Liver (tissue), 9 donors: ENCODE results near the gene KRTAP9-9. TPM values are rescaled to one million over a fixed set of nuclear protein-coding genes. Genes with fewer than 3 reads are reported as not detected.

Source experiments
- DNase-seq: peaks from one replicate; pipeline ENCODE4 v3.0.0-alpha.2; 2017; ENCODE audit warnings: low spot score
- H3K27ac ChIP-seq, 2 donors: one replicate each; pipeline ENCODE4 v1.7.0; 2013; ENCODE audit warnings: inconsistent platforms in 2 of 2, low read length in 2 of 2, control low read depth in 1 of 2, low read depth in 1 of 2, mild to moderate bottlenecking in 1 of 2
- H3K27me3 ChIP-seq, 4 donors: one replicate each; pipeline versions ENCODE4 v1.6.1 to v1.7.0; 2013; ENCODE audit warnings: low read length in 3 of 4, inconsistent platforms in 1 of 4, mild to moderate bottlenecking in 1 of 4, moderate library complexity in 1 of 4; ENCODE audit not compliant: control insufficient read depth in 4 of 4, insufficient read depth in 4 of 4
- H3K36me3 ChIP-seq, 4 donors: one replicate each; pipeline versions ENCODE4 v1.6.1 to v1.7.0; 2013; ENCODE audit warnings: low read length in 3 of 4, mild to moderate bottlenecking in 3 of 4, low read depth in 1 of 4, moderate library complexity in 1 of 4; ENCODE audit not compliant: control insufficient read depth in 4 of 4, insufficient read depth in 3 of 4
- H3K4me1 ChIP-seq, 4 donors: one replicate each; pipeline versions ENCODE4 v1.6.1 to v1.7.0; 2013; ENCODE audit warnings: low read length in 3 of 4, mild to moderate bottlenecking in 3 of 4, moderate library complexity in 1 of 4; ENCODE audit not compliant: control insufficient read depth in 4 of 4, insufficient read depth in 4 of 4
- H3K4me3 ChIP-seq, 3 donors: one replicate each; pipeline versions ENCODE4 v1.6.1 to v1.7.0; 2013; ENCODE audit warnings: low read length in 3 of 3, control low read depth in 1 of 3, low read depth in 1 of 3, mild to moderate bottlenecking in 1 of 3
- H3K9ac ChIP-seq, 2 donors: one replicate each; pipeline ENCODE4 v1.7.0; 2013; ENCODE audit warnings: low read length in 2 of 2, mild to moderate bottlenecking in 2 of 2, moderate library complexity in 2 of 2, control low read depth in 1 of 2, low read depth in 1 of 2
- H3K9me3 ChIP-seq, 4 donors: one replicate each; pipeline versions ENCODE4 v1.6.1 to v1.7.0; 2013; ENCODE audit warnings: low read length in 3 of 4; ENCODE audit not compliant: control insufficient read depth in 4 of 4
- ATF3 ChIP-seq: IDR thresholded peaks from 2 replicates; pipeline ENCODE4 v1.6.1; 2016; ENCODE audit warnings: antibody characterized with exemption
- CTCF ChIP-seq: fragments of 150-350 bp; IDR thresholded peaks from 2 replicates; pipeline ENCODE4 v1.5.1; 2017; ENCODE audit warnings: improper control_type of control experiment, low read depth, low read length; ENCODE audit not compliant: missing input control
- EGR1 ChIP-seq, 2 donors: IDR thresholded peaks; 2 replicates each; pipeline ENCODE4 v1.6.1; 2016 to 2018; ENCODE audit warnings: antibody characterized with exemption in 2 of 2, low read depth in 2 of 2
- FOXA1 ChIP-seq: IDR thresholded peaks from 2 replicates; pipeline ENCODE4 v1.6.1; 2016; ENCODE audit warnings: antibody characterized with exemption
- FOXA2 ChIP-seq: IDR thresholded peaks from 2 replicates; pipeline ENCODE4 v1.6.1; 2016; ENCODE audit warnings: antibody characterized with exemption
- GABPA ChIP-seq, 2 donors: IDR thresholded peaks in 1 of 2; conservative IDR thresholded peaks in 1 of 2; 2 replicates each; pipeline ENCODE4 v1.6.1; 2016; ENCODE audit warnings: antibody characterized with exemption in 2 of 2, mild to moderate bottlenecking in 1 of 2, moderate library complexity in 1 of 2
- HNF4A ChIP-seq, 2 donors: conservative IDR thresholded peaks; 2 replicates each; pipeline ENCODE4 v1.6.1; 2016; ENCODE audit warnings: antibody characterized with exemption in 2 of 2, mild to moderate bottlenecking in 2 of 2
- JUND ChIP-seq, 2 donors: IDR thresholded peaks; 2 replicates each; pipeline ENCODE4 v1.6.1; 2016; ENCODE audit warnings: antibody characterized with exemption in 2 of 2
- MAX ChIP-seq: IDR thresholded peaks from 2 replicates; pipeline ENCODE4 v1.6.1; 2016; ENCODE audit warnings: antibody characterized with exemption
- NR2F2 ChIP-seq: IDR thresholded peaks from 2 replicates; pipeline ENCODE4 v1.6.1; 2016; ENCODE audit warnings: antibody characterized with exemption
- REST ChIP-seq: IDR thresholded peaks from 2 replicates; pipeline ENCODE4 v1.6.1; 2016; ENCODE audit warnings: antibody characterized with exemption, mild to moderate bottlenecking
- RXRA ChIP-seq, 2 donors: IDR thresholded peaks; 2 replicates each; pipeline ENCODE4 v1.6.1; 2017 to 2018; ENCODE audit warnings: antibody characterized with exemption in 2 of 2, mild to moderate bottlenecking in 1 of 2
- SP1 ChIP-seq: IDR thresholded peaks from 2 replicates; pipeline ENCODE4 v1.6.1; 2018; ENCODE audit warnings: antibody characterized with exemption, mild to moderate bottlenecking
- TAF1 ChIP-seq: conservative IDR thresholded peaks from 2 replicates; pipeline ENCODE4 v1.6.1; 2016; ENCODE audit warnings: antibody characterized with exemption, mild to moderate bottlenecking
- YY1 ChIP-seq: IDR thresholded peaks from 2 replicates; pipeline ENCODE4 v1.6.1; 2016; ENCODE audit warnings: antibody characterized with exemption, mild to moderate bottlenecking
- ZBTB33 ChIP-seq: IDR thresholded peaks from 2 replicates; pipeline ENCODE4 v1.6.1; 2016; ENCODE audit warnings: antibody characterized with exemption
- WGBS: extraction: QIAGEN DNeasy Blood & Tissue Kit; methylation state at CpG from one replicate; pipeline ENCODE4 v1.1.7; 2013; 5-methylcytosine and 5-hydroxymethylcytosine counted together
- polyA plus RNA-seq, 2 donors: library from polyadenylated mRNA; stranded (reverse) in 1 of 2; unstranded in 1 of 2; fragments of 200-250 nt in 1 of 2; fragments of >200 nt in 1 of 2; fragmentation: Nextera tagmentation in 1 of 2; extraction: Ambion mirVana in 1 of 2; gene quantifications; one replicate each; pipeline versions ENCODE4 v1.2.1 to v1.2.3, GENCODE V29; 2013 to 2015
- total RNA-seq, 2 donors: library from RNA; depleted of rRNA; stranded (reverse); fragments of >200 nt; gene quantifications; one replicate each; pipeline ENCODE4 v1.2.3, GENCODE V29; 2014
- donor health status: healthy.
- donor health status: healthy.
- donor health status: healthy.
- donor health status: healthy.
- donor health status: healthy.

KRTAP9-9 gene
- total and polyA plus RNA-seq, 4 donors: not detected

GRCh38 chr17:41296846-41297245 is 41.7 kb downstream of the KRTAP9-9 start:
- WGBS: 80% methylated on average over 1 of the region's 1 CpG
- H3K9ac ChIP-seq: no peak overlapping the region
- no peaks in the 10 kb centered on the region for H3K27me3 ChIP-seq
- H3K27ac ChIP-seq: no peak overlapping the region
- TF ChIP-seq JUND (IDR thresholded peaks at IDR 0.05) (no peak), NR2F2 (no peak), HNF4A (conservative IDR thresholded peaks at IDR 0.05) (no peak), SP1 (no peak), TAF1 (no peak), GABPA (IDR thresholded peaks at IDR 0.05 in 1 of 2, conservative IDR thresholded peaks at IDR 0.05 in 1 of 2) (no peak), CTCF (no peak), RXRA (IDR thresholded peaks at IDR 0.05) (no peak), ZBTB33 (no peak)
- H3K9me3 ChIP-seq: no peaks in the 10 kb centered on the region
- H3K36me3 ChIP-seq: no peaks in the 10 kb centered on the region
- DNase-seq: no peak
- H3K4me1 ChIP-seq: no peaks in the 10 kb centered on the region
- no peak overlapping the region for H3K4me3 ChIP-seq

GRCh38 chr17:41298458-41299135 is 43.4 kb downstream of the KRTAP9-9 start:
- no peaks in the 10 kb centered on the region for H3K9me3 ChIP-seq
- no peak overlapping the region for H3K4me3 ChIP-seq
- no peak for TF ChIP-seq SP1
- TF ChIP-seq FOXA2: no peak
- no peak for TF ChIP-seq YY1
- TF ChIP-seq RXRA (IDR thresholded peaks at IDR 0.05): no peak
- TF ChIP-seq CTCF: no peak
- TF ChIP-seq MAX: no peak
- no peak for TF ChIP-seq ATF3
- TF ChIP-seq TAF1: no peak
- no peak for TF ChIP-seq GABPA (IDR thresholded peaks at IDR 0.05 in 1 of 2, conservative IDR thresholded peaks at IDR 0.05 in 1 of 2)
- TF ChIP-seq EGR1 (IDR thresholded peaks at IDR 0.05; ENCODE audit: low read depth in 2 of 2): no peak
- no peak for TF ChIP-seq JUND (IDR thresholded peaks at IDR 0.05)
- TF ChIP-seq REST: no peak
- no peak for TF ChIP-seq FOXA1
- no peaks in the 10 kb centered on the region for H3K4me1 ChIP-seq
- DNase-seq: no peak
- no peaks in the 10 kb centered on the region for H3K27me3 ChIP-seq
- WGBS: 84% methylated on average over 20 of the region's 20 CpGs
- H3K36me3 ChIP-seq: no peaks in the 10 kb centered on the region
- no peak overlapping the region for H3K9ac ChIP-seq
- no peak overlapping the region for H3K27ac ChIP-seq
